Parathyroid adenoma (tissue), 2 donors: ENCODE data around the gene BAZ1A.

ENCODE experiments used
- H2AFZ ChIP-seq: fragments of 300-600 bp; sonication (generic); one replicate; pipeline ENCODE4 v1.7.0; 2017; ENCODE audit warnings: antibody characterized with exemption, mild to moderate bottlenecking
- H3K27ac ChIP-seq: fragments of 300-600 bp; sonication (generic); one replicate; pipeline ENCODE4 v1.7.0; 2017
- H3K27me3 ChIP-seq: fragments of 300-600 bp; sonication (generic); one replicate; pipeline ENCODE4 v1.7.0; 2017; ENCODE audit warnings: low read length; ENCODE audit not compliant: control insufficient read depth, insufficient read depth
- H3K36me3 ChIP-seq: fragments of 300-600 bp; sonication (generic); one replicate; pipeline ENCODE4 v1.7.0; 2017; ENCODE audit warnings: low read length; ENCODE audit not compliant: control insufficient read depth, insufficient read depth
- H3K4me1 ChIP-seq: fragments of 300-600 bp; sonication (generic); one replicate; pipeline ENCODE4 v1.7.0; 2017; ENCODE audit warnings: control low read depth
- H3K4me2 ChIP-seq: fragments of 300-600 bp; sonication (generic); one replicate; pipeline ENCODE4 v1.7.0; 2017; ENCODE audit warnings: low read length
- H3K4me3 ChIP-seq: fragments of 300-600 bp; sonication (generic); one replicate; pipeline ENCODE4 v1.7.0; 2017; ENCODE audit warnings: low read depth, low read length
- H3K79me2 ChIP-seq: fragments of 300-600 bp; sonication (generic); one replicate; pipeline ENCODE4 v1.7.0; 2017; ENCODE audit warnings: control low read depth
- H3K9ac ChIP-seq: fragments of 300-600 bp; sonication (generic); one replicate; pipeline ENCODE4 v1.7.0; 2017; ENCODE audit warnings: mild to moderate bottlenecking
- H3K9me3 ChIP-seq: fragments of 300-600 bp; sonication (generic); one replicate; pipeline ENCODE4 v1.7.0; 2017; ENCODE audit warnings: low read length; ENCODE audit not compliant: control insufficient read depth
- TF ChIP-seq, protein P1 (sequence below): fragments of 300-600 bp; sonication (generic); IDR thresholded peaks from one replicate; pipeline ENCODE4 v1.7.0; 2017; ENCODE audit warnings: antibody characterized with exemption, mild to moderate bottlenecking
- donor health status: primary hyperparathyroidism.

BAZ1A gene

GRCh38 chr14:34824826-34825225, 50.3 kb downstream of the BAZ1A start:
- H3K36me3 ChIP-seq, result no peaks in the 10 kb centered on the region
- TF ChIP-seq, protein P1, sequence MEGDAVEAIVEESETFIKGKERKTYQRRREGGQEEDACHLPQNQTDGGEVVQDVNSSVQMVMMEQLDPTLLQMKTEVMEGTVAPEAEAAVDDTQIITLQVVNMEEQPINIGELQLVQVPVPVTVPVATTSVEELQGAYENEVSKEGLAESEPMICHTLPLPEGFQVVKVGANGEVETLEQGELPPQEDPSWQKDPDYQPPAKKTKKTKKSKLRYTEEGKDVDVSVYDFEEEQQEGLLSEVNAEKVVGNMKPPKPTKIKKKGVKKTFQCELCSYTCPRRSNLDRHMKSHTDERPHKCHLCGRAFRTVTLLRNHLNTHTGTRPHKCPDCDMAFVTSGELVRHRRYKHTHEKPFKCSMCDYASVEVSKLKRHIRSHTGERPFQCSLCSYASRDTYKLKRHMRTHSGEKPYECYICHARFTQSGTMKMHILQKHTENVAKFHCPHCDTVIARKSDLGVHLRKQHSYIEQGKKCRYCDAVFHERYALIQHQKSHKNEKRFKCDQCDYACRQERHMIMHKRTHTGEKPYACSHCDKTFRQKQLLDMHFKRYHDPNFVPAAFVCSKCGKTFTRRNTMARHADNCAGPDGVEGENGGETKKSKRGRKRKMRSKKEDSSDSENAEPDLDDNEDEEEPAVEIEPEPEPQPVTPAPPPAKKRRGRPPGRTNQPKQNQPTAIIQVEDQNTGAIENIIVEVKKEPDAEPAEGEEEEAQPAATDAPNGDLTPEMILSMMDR, result no peak
- H2AFZ ChIP-seq, result no peak overlapping the region
- H3K4me3 ChIP-seq, result no peak overlapping the region
- H3K9me3 ChIP-seq, result no peaks in the 10 kb centered on the region
- H3K4me1 ChIP-seq, result no peaks in the 10 kb centered on the region
- no peaks in the 10 kb centered on the region for H3K27me3 ChIP-seq
- H3K9ac ChIP-seq, result no peak overlapping the region
- no peaks in the 10 kb centered on the region for H3K79me2 ChIP-seq
- H3K4me2 ChIP-seq, result no peak overlapping the region
- H3K27ac ChIP-seq, result no peak overlapping the region

DNA sequence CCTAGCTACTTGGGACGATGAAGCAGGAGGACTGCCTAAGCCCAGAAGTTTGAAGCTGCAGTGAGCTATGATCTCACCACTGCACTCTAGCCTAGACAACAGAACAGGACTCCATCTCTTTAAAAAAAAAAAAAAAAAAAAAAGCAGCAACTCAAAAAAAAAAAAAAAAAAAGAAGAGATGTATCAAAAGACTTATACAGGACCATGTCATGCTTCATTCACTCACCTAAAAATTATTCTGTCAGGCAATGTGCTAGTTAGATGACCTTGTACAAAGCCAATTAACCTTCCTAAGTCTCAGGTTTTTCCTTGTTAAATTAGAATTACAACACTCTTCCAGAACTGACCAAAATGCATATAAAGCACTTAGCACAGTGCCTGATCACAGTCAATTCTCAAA, 50.9 kb downstream of the BAZ1A start:
- Histone ChIP-seq H3K4me1 (no peaks in the 10 kb centered on the region), H2AFZ (no peak overlapping the region), H3K36me3 (no peaks in the 10 kb centered on the region), H3K79me2 (no peaks in the 10 kb centered on the region), H3K27ac (no peak overlapping the region), H3K9me3 (no peaks in the 10 kb centered on the region), H3K27me3 (no peaks in the 10 kb centered on the region), H3K4me3 (no peak overlapping the region), H3K9ac (no peak overlapping the region), H3K4me2 (no peak overlapping the region)
- TF ChIP-seq, protein P1, result no peak

DNA sequence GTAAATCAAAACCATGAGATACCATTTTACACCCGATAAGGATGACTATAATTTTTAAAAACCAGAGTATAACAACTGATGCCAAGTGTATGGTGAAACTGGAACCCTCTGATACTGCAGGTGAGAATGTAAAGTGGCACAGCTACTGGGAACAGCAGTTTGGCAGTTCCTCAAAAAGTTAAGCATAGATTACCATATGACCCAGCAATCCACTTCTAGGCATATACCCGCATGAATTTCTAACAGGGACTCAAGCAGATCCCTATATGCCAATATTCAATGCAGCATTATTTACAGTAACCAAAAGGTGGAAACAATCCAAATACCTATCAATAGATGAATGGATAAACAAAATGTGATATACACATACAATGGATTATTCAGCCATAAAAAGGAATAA, 57.4 kb downstream of the BAZ1A start:
- Histone ChIP-seq H3K4me2 (no peak overlapping the region), H3K9me3 (no peaks in the 10 kb centered on the region), H3K4me1 (no peaks in the 10 kb centered on the region), H3K9ac (no peak overlapping the region), H3K27me3 (no peaks in the 10 kb centered on the region), H3K79me2 (peaks cover 3% of the 10 kb centered on the region), H3K4me3 (no peak overlapping the region), H3K27ac (no peak overlapping the region), H3K36me3 (no peaks in the 10 kb centered on the region), H2AFZ (no peak overlapping the region)
- TF ChIP-seq, protein P1, result no peak

GRCh38 chr14:34810028-34810427, 65.1 kb downstream of the BAZ1A start:
- Histone ChIP-seq H3K4me2 (no peak overlapping the region), H3K4me3 (no peak overlapping the region), H3K27me3 (no peaks in the 10 kb centered on the region), H3K27ac (no peak overlapping the region), H2AFZ (no peak overlapping the region), H3K4me1 (no peaks in the 10 kb centered on the region), H3K79me2 (no peaks in the 10 kb centered on the region), H3K36me3 (no peaks in the 10 kb centered on the region), H3K9ac (no peak overlapping the region), H3K9me3 (no peaks in the 10 kb centered on the region)
- TF ChIP-seq, protein P1, result no peak

DNA sequence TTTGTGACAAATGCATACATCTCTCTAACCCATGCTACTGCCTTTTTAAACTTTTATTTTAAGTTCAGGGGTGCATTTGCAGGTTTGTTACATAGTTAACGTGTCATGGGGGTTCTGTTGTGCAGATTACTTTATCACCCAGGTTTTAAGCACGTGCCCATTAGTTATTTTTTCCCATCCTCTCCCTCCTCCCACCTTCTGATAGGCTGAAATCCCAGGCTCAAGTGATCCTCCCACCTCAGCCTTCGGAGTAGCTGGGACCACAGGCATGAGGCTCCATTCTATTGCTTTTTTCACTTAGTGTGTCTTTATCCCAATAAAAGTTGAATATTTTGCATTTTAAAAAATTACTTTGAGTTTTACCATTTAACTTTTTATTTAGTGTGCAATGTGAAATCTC, 68.9 kb downstream of the BAZ1A start:
- Histone ChIP-seq H3K36me3 (no peaks in the 10 kb centered on the region), H3K27me3 (no peaks in the 10 kb centered on the region), H3K79me2 (no peaks in the 10 kb centered on the region), H3K9ac (no peak overlapping the region), H3K9me3 (no peaks in the 10 kb centered on the region), H3K4me3 (no peak overlapping the region), H2AFZ (no peak overlapping the region), H3K27ac (no peak overlapping the region), H3K4me2 (no peak overlapping the region), H3K4me1 (no peaks in the 10 kb centered on the region)
- TF ChIP-seq, protein P1, result no peak
